Measurements from ENCODE around the gene LMX1B. TPM values are rescaled to one million over a fixed set of nuclear protein-coding genes. Genes with fewer than 3 reads are reported as not detected.

Gene LMX1B
- total RNA-seq, 1 experiment from 2014 or later = not detected

DNA sequence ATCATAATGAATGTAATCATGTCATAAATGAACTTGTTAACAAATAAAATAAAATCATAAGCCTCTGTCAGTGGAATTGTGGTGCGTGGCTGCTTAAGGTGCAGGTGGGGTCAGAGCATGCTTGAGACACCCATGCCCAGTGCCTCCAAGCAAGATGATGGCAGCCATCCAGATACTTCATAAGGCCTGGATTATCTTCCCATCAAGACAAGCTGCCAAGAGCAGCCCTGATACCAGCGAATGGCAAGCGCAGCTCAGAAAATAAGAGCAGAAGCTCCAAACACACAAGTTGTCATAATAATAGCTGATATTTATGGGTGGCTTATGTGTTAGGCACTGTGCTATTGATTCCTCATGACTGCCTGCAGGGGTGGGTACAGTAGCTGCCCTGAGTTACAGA is 21.8 kb upstream of the LMX1B start:
- Histone ChIP-seq H3K4me1 (ENCODE audit: low read length) (no peaks in the 10 kb centered on the region), H4K20me1 (ENCODE audit: insufficient read depth, low read depth, low read length) (no peaks in the 10 kb centered on the region), H3K27me3 (ENCODE audit: low read length) (no peaks in the 10 kb centered on the region), H3K36me3 (ENCODE audit: insufficient read depth, low read length) (no peaks in the 10 kb centered on the region), H3K27ac (ENCODE audit: low read length) (no peak overlapping the region), H3K9me2 (replicated peaks; ENCODE audit: insufficient read depth, low read length) (no peaks in the 10 kb centered on the region), H3K4me3 (ENCODE audit: low read length) (no peak overlapping the region), H3K79me2 (ENCODE audit: low read length) (no peaks in the 10 kb centered on the region), H2AFZ (ENCODE audit: low read length) (no peak overlapping the region), H3K9ac (ENCODE audit: low read length) (no peak overlapping the region), H3K4me2 (ENCODE audit: low read depth, low read length, poor library complexity, severe bottlenecking) (no peak overlapping the region), H3K9me3 (ENCODE audit: low read length) (0 out of 2 replicates have a peak, but pooled peaks cover 4% of the 10 kb centered on the region)
- DNase-seq = no peak

DNA sequence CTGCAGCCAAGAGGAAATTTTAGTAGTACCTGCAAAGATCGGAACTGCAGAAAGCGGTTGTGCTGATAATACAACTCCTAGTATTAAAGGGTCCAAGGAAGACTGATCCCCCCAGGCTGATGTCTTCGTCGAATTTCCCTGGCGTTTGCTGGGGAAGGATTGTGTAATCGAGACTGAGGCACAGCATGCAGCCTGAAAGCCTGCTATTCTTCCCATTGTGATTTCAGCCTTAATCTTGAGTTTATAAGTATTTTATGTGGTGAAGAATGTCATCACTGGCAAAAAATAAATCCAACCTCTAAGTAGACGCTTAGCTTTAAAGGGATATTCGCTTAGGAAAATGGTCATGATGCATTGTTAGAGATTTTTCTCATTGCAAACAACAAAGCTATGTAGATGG is 21.3 kb upstream of the LMX1B start:
- H3K36me3 ChIP-seq (ENCODE audit: insufficient read depth, low read length) = no peaks in the 10 kb centered on the region
- H3K9me3 ChIP-seq (ENCODE audit: low read length) = 0 out of 2 replicates have a peak, but pooled peaks cover 4% of the 10 kb centered on the region
- no peaks in the 10 kb centered on the region for H4K20me1 ChIP-seq (ENCODE audit: insufficient read depth, low read depth, low read length)
- H3K27me3 ChIP-seq (ENCODE audit: low read length) = no peaks in the 10 kb centered on the region
- no peak overlapping the region for H2AFZ ChIP-seq (ENCODE audit: low read length)
- H3K9ac ChIP-seq (ENCODE audit: low read length) = no peak overlapping the region
- no peaks in the 10 kb centered on the region for H3K79me2 ChIP-seq (ENCODE audit: low read length)
- no peaks in the 10 kb centered on the region for H3K4me1 ChIP-seq (ENCODE audit: low read length)
- no peak overlapping the region for H3K27ac ChIP-seq (ENCODE audit: low read length)
- no peak for DNase-seq
- no peak overlapping the region for H3K4me2 ChIP-seq (ENCODE audit: low read depth, low read length, poor library complexity, severe bottlenecking)
- no peak overlapping the region for H3K4me3 ChIP-seq (ENCODE audit: low read length)
- H3K9me2 ChIP-seq (replicated peaks; ENCODE audit: insufficient read depth, low read length) = no peaks in the 10 kb centered on the region

DNA sequence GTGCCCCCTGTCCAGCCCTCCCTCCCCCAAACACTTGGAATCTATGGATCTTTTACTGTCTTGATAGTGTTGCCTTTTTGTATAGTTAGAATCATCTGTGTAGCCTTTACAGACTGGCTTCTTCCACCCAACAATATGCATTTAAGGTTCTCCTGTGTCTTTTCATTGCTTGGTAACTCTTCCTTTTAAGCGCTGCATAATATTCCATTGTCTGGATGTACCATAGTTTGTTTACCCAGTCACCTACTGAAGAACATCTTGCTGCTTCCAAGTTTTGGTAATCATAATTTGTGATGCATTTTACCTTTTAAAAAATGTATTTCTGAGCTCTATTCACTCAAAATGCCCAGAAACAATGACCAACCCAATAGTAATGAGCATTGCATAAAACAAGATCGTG is 17.7 kb upstream of the LMX1B start:
- Histone ChIP-seq H3K9me2 (replicated peaks; ENCODE audit: insufficient read depth, low read length) (no peaks in the 10 kb centered on the region), H3K4me2 (ENCODE audit: low read depth, low read length, poor library complexity, severe bottlenecking) (no peak overlapping the region), H4K20me1 (ENCODE audit: insufficient read depth, low read depth, low read length) (no peaks in the 10 kb centered on the region), H3K9me3 (ENCODE audit: low read length) (0 out of 2 replicates have a peak, but pooled peaks cover 4% of the 10 kb centered on the region), H3K9ac (ENCODE audit: low read length) (no peak overlapping the region), H2AFZ (ENCODE audit: low read length) (no peak overlapping the region), H3K27me3 (ENCODE audit: low read length) (no peaks in the 10 kb centered on the region), H3K36me3 (ENCODE audit: insufficient read depth, low read length) (no peaks in the 10 kb centered on the region), H3K79me2 (ENCODE audit: low read length) (no peaks in the 10 kb centered on the region), H3K4me1 (ENCODE audit: low read length) (no peaks in the 10 kb centered on the region), H3K27ac (ENCODE audit: low read length) (no peak overlapping the region), H3K4me3 (ENCODE audit: low read length) (no peak overlapping the region)
- DNase-seq = no peak

GRCh38 chr9:126599047-126599650 is 14.6 kb upstream of the LMX1B start:
- Histone ChIP-seq H3K79me2 (ENCODE audit: low read length) (no peaks in the 10 kb centered on the region), H3K9me2 (replicated peaks; ENCODE audit: insufficient read depth, low read length) (no peaks in the 10 kb centered on the region), H3K27me3 (ENCODE audit: low read length) (no peaks in the 10 kb centered on the region), H3K9me3 (ENCODE audit: low read length) (0 out of 2 replicates have a peak, but pooled peaks cover 4% of the 10 kb centered on the region), H3K9ac (ENCODE audit: low read length) (no peak overlapping the region), H3K4me3 (ENCODE audit: low read length) (no peak overlapping the region), H4K20me1 (ENCODE audit: insufficient read depth, low read depth, low read length) (no peaks in the 10 kb centered on the region), H3K4me2 (ENCODE audit: low read depth, low read length, poor library complexity, severe bottlenecking) (no peak overlapping the region), H3K4me1 (ENCODE audit: low read length) (no peaks in the 10 kb centered on the region), H2AFZ (ENCODE audit: low read length) (no peak overlapping the region), H3K36me3 (ENCODE audit: insufficient read depth, low read length) (no peaks in the 10 kb centered on the region), H3K27ac (ENCODE audit: low read length) (no peak overlapping the region)
- DNase-seq = no peak

GRCh38 chr9:126604059-126605055 is 9.4 kb upstream of the LMX1B start:
- no peak overlapping the region for H2AFZ ChIP-seq (ENCODE audit: low read length)
- no peaks in the 10 kb centered on the region for H3K79me2 ChIP-seq (ENCODE audit: low read length)
- no peak overlapping the region for H3K4me2 ChIP-seq (ENCODE audit: low read depth, low read length, poor library complexity, severe bottlenecking)
- DNase-seq = no peak
- H3K9ac ChIP-seq (ENCODE audit: low read length) = no peak overlapping the region
- H3K9me2 ChIP-seq (replicated peaks; ENCODE audit: insufficient read depth, low read length) = no peaks in the 10 kb centered on the region
- H3K36me3 ChIP-seq (ENCODE audit: insufficient read depth, low read length) = no peaks in the 10 kb centered on the region
- H3K27ac ChIP-seq (ENCODE audit: low read length) = no peak overlapping the region
- H3K9me3 ChIP-seq (ENCODE audit: low read length) = no peaks in the 10 kb centered on the region
- no peaks in the 10 kb centered on the region for H4K20me1 ChIP-seq (ENCODE audit: insufficient read depth, low read depth, low read length)
- no peaks in the 10 kb centered on the region for H3K27me3 ChIP-seq (ENCODE audit: low read length)
- no peaks in the 10 kb centered on the region for H3K4me1 ChIP-seq (ENCODE audit: low read length)
- H3K4me3 ChIP-seq (ENCODE audit: low read length) = no peak overlapping the region

DNA sequence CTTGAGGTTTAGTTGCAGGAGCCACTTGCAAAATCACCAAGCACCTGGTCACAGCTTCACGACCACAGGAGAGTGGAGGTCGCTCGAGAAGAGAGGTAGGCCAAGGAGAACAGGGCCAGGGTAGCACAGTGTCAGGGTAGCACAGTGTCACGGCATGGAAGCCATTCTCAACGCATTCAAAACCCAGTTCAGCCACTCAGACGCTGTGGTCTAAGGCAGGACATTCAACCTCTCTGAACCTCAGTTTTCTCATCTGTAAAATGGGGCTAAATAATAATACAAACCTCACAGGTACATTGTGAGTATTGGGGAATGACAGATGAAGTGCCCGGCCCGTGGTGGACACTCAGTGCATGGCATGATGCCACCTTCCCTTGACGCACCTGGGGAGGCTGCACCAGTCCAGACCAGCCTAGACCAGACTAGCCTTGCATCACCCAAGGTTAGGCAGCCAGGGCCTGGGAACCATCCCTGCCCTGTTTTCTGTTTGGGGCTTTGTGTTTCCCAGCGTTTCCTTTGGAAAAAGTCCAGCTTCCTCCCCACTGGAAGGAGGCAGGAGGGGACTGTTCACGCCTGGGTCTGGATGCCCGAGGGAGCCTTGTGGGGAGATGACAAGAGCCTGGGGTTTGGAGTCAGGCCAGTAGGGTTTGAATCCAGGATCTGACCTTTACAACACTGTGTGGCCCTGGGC is 7.8 kb upstream of the LMX1B start:
- H3K4me1 ChIP-seq (ENCODE audit: low read length) = no peaks in the 10 kb centered on the region
- DNase-seq = no peak
- no peak overlapping the region for H3K27ac ChIP-seq (ENCODE audit: low read length)
- H3K79me2 ChIP-seq (ENCODE audit: low read length) = no peaks in the 10 kb centered on the region
- H3K9ac ChIP-seq (ENCODE audit: low read length) = no peak overlapping the region
- H3K4me3 ChIP-seq (ENCODE audit: low read length) = no peak overlapping the region
- H3K36me3 ChIP-seq (ENCODE audit: insufficient read depth, low read length) = no peaks in the 10 kb centered on the region
- H2AFZ ChIP-seq (ENCODE audit: low read length) = no peak overlapping the region
- no peaks in the 10 kb centered on the region for H3K27me3 ChIP-seq (ENCODE audit: low read length)
- no peaks in the 10 kb centered on the region for H3K9me3 ChIP-seq (ENCODE audit: low read length)
- H3K4me2 ChIP-seq (ENCODE audit: low read depth, low read length, poor library complexity, severe bottlenecking) = no peak overlapping the region
- no peaks in the 10 kb centered on the region for H3K9me2 ChIP-seq (replicated peaks; ENCODE audit: insufficient read depth, low read length)
- no peaks in the 10 kb centered on the region for H4K20me1 ChIP-seq (ENCODE audit: insufficient read depth, low read depth, low read length)

GRCh38 chr9:126606483-126606870 is 7.3 kb upstream of the LMX1B start:
- H3K9ac ChIP-seq (ENCODE audit: low read length) = no peak overlapping the region
- no peak overlapping the region for H2AFZ ChIP-seq (ENCODE audit: low read length)
- H3K4me2 ChIP-seq (ENCODE audit: low read depth, low read length, poor library complexity, severe bottlenecking) = no peak overlapping the region

DNA sequence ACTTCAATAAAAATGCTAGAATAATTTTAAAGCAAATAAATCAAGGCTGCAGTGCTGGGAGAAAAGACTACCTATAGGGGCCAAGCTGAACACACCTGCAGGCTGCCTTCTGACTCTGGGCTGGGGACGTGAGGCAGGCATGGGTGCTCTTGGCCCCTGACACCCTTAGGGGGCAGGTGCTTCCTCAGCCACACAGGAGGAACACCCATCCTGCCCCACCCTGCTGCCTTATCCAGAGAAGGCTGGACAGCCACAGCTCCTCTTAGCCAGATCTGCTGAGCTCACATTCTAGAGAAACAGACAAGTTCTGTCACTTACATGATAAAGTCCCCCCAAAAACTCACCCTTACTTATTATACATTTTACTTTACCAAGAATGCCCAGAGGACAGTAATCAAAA is 6.6 kb upstream of the LMX1B start:
- Histone ChIP-seq H3K9me3 (ENCODE audit: low read length) (no peaks in the 10 kb centered on the region), H3K4me3 (ENCODE audit: low read length) (no peak overlapping the region), H4K20me1 (ENCODE audit: insufficient read depth, low read depth, low read length) (no peaks in the 10 kb centered on the region), H3K9ac (ENCODE audit: low read length) (no peak overlapping the region), H3K9me2 (replicated peaks; ENCODE audit: insufficient read depth, low read length) (no peaks in the 10 kb centered on the region), H3K27ac (ENCODE audit: low read length) (no peak overlapping the region), H3K36me3 (ENCODE audit: insufficient read depth, low read length) (no peaks in the 10 kb centered on the region), H3K4me2 (ENCODE audit: low read depth, low read length, poor library complexity, severe bottlenecking) (no peak overlapping the region), H3K4me1 (ENCODE audit: low read length) (no peaks in the 10 kb centered on the region), H3K79me2 (ENCODE audit: low read length) (no peaks in the 10 kb centered on the region), H2AFZ (ENCODE audit: low read length) (no peak overlapping the region), H3K27me3 (ENCODE audit: low read length) (no peaks in the 10 kb centered on the region)
- no peak for DNase-seq

More at GRCh38 chr9:126606483-126606870, 7.3 kb upstream of the LMX1B start:
- H3K27me3 ChIP-seq (ENCODE audit: low read length) = no peaks in the 10 kb centered on the region
- no peaks in the 10 kb centered on the region for H3K9me3 ChIP-seq (ENCODE audit: low read length)
- DNase-seq = no peak
- H3K79me2 ChIP-seq (ENCODE audit: low read length) = no peaks in the 10 kb centered on the region
- H3K4me1 ChIP-seq (ENCODE audit: low read length) = no peaks in the 10 kb centered on the region
- H3K9me2 ChIP-seq (replicated peaks; ENCODE audit: insufficient read depth, low read length) = no peaks in the 10 kb centered on the region
- H4K20me1 ChIP-seq (ENCODE audit: insufficient read depth, low read depth, low read length) = no peaks in the 10 kb centered on the region
- H3K36me3 ChIP-seq (ENCODE audit: insufficient read depth, low read length) = no peaks in the 10 kb centered on the region
- H3K4me3 ChIP-seq (ENCODE audit: low read length) = no peak overlapping the region
- H3K27ac ChIP-seq (ENCODE audit: low read length) = no peak overlapping the region

All from Karpas-422 (cell line).